HG03025 (cell line): Measurements from ENCODE around the gene MAMDC2.
"Not testable (repeated sequence)": the region's sequence is repeated elsewhere in the genome, so short reads cannot be mapped to it uniquely, and the experiment has no call there.

ENCODE experiments used
- ATAC-seq: cut with Tn5 transposase; IDR thresholded peaks from one replicate; pipeline ENCODE4 v1.9.1; 2021; ENCODE audit warnings: mild to moderate bottlenecking, moderate library complexity; ENCODE audit not compliant: unreplicated experiment, low FRiP score

MAMDC2 gene

DNA sequence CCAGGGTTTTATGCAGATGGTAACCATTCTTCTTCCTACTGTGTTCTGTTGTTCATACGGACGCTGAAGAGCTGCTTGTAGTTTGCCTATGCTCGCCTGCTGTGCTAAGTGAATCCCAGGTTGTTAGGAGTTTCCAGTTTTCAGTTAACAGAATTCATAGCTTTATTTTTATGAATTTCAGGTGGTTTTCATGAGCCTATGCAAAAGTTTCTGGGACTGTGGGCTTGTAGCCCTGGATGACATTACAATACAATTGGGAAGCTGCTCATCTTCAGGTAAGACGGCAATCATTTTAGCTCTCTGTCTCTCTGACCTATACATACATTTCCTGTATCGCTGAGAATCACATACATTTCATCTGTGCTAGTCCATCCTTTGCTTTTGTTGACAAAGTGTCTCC is 124.9 kb downstream of the MAMDC2 start:
- no peak for ATAC-seq

DNA sequence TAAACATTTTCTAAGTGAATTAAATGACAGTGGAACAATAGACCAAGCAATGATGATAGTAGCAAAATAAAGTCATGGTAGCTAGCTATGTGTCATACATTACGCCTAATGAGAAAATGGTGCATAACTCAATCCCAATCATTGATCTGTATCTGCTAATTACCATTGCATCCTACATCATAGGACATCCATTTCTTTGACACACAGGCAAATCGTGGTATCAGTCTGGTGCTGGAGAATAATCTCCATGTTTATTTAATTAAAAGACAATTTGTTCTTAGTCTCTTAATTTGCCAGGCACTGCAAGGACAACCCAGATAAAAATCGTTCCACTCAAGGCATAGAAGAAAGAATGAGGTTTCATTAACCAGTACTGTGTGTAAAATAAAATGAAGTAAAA is 125.6 kb downstream of the MAMDC2 start:
- no peak for ATAC-seq

GRCh38 chr9:70170151-70170790 is 126.6 kb downstream of the MAMDC2 start:
- ATAC-seq = no peak

DNA sequence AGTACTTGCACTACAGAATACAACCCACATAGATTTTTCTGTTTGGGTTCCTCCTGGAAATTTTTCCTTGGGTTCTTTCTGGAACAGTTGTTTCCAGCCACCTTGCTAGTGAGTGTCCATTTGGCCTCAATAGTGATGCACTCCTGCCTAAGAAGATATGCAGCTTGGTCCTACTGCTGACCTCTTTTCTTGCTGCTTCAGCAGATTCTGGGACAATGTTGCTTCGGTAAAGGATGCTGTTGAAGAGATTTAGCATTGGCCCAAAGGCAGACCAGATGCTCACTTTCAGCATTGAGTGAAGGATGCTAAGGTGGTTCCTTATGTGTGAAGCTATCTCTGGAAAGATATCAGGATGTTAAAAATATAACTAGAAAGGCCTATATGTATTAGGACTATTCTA is 128.9 kb downstream of the MAMDC2 start:
- ATAC-seq = no peak

DNA sequence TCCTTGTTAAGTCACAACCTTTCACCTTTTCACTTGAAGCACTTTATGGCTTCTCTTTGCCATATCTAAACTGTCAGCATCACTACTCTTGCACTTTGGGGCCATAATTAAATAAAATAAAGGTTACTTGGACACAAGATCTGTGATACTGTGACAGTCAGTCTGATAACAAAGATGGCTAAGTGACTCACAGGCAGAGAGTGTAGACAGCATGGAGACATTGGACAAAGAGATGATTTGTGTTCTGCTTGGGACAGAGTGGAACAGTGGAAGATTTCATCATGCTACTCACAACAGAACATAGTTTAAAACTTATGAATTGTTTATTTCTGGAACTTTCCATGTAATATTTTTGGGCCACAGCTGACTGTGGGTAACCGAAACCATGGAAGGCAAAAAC is 133.5 kb downstream of the MAMDC2 start:
- ATAC-seq = no peak

GRCh38 chr9:70192707-70193106 is 149.1 kb downstream of the MAMDC2 start:
- ATAC-seq = no peak

- ATAC-seq = no peak
These were observed 151.8 kb downstream of the MAMDC2 start for GRCh38 chr9:70195456-70195855.

DNA sequence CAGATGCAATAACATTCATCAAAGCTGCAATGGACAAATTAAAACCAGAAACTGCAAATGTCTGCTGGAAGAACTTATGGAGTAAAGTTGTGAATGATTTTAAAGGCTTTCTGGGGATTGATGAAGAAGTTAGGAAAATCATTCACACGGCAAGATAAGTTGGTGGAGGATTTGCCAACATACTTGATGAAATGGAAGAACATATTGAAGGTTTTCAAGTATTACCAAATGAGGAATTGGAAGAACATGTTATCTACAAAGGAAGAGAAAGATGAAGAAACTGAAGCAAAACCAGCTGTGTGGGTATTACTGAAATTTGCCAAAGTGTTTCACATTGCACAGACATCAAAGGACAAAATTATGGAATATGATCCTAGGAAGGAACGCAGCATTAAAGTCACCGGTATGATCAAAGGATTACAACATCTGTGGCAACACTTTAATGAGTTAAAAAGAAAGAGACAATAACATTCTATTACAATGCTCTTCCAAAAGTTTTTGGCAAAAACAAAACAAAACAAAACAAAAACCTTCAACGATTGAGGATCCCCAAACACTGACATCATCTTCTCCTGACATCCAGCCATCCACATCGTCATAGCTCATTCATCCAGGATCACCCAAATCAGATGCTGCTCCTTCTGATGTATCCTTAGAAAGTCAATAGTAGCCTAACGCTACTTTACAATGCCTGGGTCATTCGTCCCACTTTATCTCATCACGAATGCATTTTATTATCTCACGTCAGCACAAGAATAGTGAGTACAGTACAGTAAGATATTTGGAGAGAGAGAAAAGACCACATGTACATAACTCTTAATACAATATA is 153.8 kb downstream of the MAMDC2 start:
- ATAC-seq = no peak

DNA sequence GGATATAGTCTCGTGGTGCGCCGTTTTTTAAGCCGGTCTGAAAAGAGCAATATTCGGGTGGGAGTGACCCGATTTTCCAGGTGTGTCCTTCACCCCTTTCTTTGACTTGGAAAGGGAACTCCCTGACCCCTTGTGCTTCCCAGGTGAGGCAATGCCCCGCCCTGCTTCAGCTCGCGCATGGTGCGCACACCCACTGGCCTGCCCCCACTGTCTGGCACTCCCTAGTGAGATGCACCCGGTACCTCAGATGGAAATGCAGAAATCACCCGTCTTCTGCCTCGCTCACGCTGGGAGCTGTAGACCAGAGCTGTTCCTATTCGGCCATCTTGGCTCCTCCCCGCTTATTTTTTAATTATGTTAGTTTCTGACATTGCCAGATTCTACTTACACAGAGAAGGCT is 161.1 kb downstream of the MAMDC2 start:
- not testable (repeated sequence) for ATAC-seq

DNA sequence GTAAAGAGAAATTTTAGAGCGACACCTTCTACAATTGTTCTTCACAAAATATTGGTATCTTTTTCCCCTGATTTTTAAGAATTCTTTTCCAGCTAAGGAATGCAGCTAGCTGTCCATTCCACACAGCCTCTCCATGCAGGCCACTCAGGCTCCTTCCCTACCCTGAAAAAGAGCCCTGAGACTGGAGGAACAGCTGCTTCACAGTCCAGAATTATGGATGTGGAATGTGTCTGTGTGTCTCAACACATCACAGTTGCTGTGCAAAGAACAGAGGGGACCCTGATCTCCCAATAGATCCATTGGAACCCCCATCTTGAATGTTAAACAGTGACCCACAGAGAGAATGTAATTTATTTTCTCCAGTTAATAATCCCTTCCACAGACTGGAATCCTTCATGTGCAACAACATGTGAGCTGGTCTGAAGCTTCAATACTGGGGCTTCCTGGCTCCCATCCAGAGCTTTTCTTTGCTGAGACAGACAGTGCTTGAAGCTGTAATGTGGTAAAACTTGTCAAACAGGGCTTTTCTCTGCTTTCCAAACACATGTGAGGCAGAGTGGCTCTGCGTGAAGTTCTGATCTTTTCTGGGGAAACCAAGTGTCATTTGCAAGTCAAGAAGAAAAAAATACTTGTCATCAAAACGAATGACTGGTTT is 161.8 kb downstream of the MAMDC2 start:
- no peak for ATAC-seq

DNA sequence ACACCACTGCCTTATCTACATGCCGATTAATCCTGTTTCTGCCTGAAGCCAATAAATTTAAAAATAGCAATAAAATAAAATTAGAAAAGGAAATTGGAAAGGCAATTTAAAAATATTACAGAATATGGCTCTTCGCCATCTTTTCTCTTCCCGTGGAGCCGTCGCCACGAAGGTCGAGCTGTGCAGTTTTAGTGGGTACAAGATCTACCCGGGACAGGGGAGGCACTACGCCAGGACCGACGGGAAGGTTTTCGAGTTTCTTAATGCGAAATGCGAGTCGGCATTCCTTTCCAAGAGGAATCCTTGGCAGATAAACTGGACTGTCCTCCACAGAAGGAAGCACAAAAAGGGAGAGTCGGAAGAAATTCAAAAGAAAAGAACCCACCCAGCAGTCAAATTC is 173.4 kb downstream of the MAMDC2 start:
- no peak for ATAC-seq

GRCh38 chr9:70218767-70219166 is 175.1 kb downstream of the MAMDC2 start:
- ATAC-seq = no peak

GRCh38 chr9:70220216-70220615 is 176.6 kb downstream of the MAMDC2 start:
- ATAC-seq = no peak

GRCh38 chr9:70222354-70222753 is 178.7 kb downstream of the MAMDC2 start:
- no peak for ATAC-seq

GRCh38 chr9:70228118-70228517 is 184.5 kb downstream of the MAMDC2 start:
- ATAC-seq = no peak

DNA sequence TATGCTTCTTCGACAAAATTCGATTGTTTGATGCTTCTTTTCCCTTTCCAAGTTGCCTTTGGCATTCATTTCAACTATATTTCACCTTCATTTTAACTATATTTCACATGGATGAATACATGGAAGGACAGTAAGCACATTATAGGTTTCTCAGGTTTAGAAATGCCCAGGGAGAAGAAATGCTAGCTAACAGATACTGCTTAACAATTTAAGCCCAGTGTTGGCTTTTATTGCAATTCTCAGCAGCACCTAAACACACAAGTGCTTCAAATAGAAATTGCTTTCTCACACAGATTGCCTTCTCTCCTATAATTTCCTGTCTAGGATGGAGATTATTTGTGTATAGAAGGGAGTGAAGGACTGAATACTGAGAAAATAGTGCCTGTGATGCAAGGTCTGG is 185.0 kb downstream of the MAMDC2 start:
- ATAC-seq = no peak

DNA sequence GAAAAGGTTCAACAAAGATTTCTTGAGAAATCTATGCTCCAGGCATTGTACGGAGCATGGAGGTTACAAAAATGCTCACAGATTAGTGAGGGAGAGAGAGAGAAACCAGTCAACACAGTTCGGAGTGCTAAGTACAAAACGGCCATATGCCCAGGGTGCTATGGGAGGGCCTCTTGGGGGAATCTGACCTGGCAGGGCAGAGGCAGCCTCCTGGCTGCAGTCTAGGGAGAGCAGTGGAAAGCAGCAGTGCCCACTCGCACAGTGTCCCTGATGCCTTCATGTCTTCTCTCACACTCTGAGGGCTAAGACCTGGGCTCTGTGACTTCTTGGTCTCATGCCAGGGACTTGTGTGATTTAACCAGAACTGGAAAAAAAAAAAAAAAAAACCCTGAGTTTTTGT is 185.4 kb downstream of the MAMDC2 start:
- no peak for ATAC-seq

- ATAC-seq = no peak
These were observed 185.9 kb downstream of the MAMDC2 start for GRCh38 chr9:70229579-70229978.

- no peak for ATAC-seq
These were observed 188.8 kb downstream of the MAMDC2 start for GRCh38 chr9:70232476-70232875.

GRCh38 chr9:70234208-70234607 is 190.6 kb downstream of the MAMDC2 start:
- ATAC-seq = not testable (repeated sequence)

DNA sequence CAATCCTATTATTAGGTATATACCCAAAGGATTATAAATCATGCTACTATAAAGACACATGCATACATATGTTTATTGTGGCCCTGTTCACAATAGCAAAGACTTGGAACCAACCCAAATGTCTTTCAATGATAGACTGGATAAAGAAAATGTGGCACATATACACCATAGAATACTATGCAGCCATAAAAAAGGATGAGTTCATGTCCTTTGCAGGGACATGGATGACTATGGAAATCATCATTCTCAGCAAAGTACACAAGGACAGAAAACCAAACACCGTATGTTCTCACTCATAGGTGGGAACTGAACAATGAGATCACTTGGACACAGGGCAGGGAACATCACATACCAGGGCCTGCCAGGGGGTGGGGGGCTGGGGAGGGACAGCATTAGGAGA is 202.3 kb downstream of the MAMDC2 start:
- not testable (repeated sequence) for ATAC-seq

- ATAC-seq = no peak
These were observed 206.6 kb downstream of the MAMDC2 start for GRCh38 chr9:70250221-70250620.
